GM21526 (cell line): ENCODE results near the gene INSYN2B.
A peak's percentile ranks its signal among the peaks of the same experiment; 100 is the strongest.
"Not testable (repeated sequence)": the region's sequence is repeated elsewhere in the genome, so short reads cannot be mapped to it uniquely, and the experiment has no call there.

Experiments
- ATAC-seq: cut with Tn5 transposase; IDR thresholded peaks from one replicate; pipeline ENCODE4 v1.9.1; 2021; ENCODE audit warnings: moderate library complexity; ENCODE audit not compliant: unreplicated experiment, low FRiP score

INSYN2B gene

GRCh38 chr5:169974121-169974770 is 6.0 kb downstream of the INSYN2B start:
- no peak for ATAC-seq

DNA sequence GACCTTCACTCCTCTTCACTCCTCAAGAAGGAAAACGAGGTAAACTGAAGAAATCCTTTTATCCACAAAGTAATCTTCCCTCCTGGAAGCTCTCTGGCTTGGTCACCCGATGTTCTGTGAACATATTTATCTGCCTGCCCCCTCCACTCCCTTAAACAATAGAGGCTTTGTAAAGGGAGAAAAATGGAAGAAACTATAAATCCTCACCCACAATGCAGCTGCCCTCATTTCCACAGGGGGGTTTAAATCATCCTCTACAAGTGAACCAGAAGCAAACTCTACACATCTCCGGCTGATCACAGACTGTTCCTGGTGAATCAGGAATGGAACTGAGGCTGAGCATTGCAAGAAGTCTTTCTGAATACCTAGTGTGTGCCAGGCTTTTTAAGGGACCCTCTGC is 7.2 kb downstream of the INSYN2B start:
- ATAC-seq = no peak

- ATAC-seq = no peak
Observed at GRCh38 chr5:169971780-169972179, 8.5 kb downstream of the INSYN2B start.

DNA sequence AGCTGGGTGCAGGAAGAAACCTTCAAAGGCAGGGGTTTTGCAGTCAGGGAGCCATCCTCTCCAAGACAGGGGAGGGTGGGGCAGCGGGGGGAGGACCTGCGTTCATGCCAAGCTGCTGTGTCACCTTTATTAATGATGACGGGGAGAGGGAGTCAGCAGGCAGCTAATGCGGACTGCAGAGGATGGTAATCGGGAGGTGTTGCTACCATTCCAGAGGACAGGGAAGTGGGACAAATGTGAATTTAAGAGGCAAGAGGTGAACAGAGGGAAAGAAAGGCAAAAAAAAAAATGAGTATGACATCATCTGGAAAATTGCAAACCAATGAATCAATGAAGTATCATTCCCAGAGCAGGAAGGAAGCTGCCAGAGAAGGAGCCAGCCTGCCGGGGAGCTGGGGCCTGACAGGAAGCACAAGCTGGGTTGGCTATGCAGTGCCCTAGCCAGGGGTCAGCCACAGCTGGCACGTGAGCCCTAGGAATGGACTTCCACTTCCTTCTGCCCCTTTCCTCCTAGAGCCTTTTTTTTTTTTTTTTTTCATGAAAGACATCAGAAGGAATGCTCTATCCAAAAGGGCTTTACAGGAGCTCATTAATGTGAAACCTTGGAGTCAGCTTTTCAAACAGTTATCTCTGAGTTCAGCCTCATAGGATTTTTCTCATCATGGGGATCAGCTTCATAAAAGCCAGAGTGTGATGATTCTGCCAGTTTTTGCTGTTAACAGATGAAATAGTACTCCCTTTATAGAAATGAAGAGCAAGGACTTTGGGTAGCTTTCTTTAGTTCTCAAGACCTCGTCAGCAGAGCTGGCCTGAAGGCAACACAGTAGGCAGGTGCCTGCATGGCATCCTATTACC is 9.2 kb downstream of the INSYN2B start:
- no peak for ATAC-seq

DNA sequence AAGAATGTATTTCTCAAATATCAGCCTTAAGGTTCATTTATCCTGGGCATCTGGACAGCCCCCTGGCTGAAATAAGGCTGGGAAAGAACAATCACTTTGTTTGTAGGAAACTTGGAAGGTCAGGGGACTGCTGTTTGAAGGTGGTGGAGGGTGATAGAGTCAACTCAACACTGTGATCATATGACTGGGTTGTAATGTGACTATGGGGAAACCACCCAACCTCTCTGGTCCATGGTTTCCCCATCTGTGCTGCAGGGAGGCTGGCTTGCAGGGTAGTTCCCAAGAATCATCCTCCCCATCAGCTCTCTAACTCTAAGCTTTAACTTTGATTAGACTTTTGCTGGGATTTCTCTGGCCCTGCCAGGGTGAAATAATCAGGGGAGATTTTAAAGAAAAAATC is 10.0 kb downstream of the INSYN2B start:
- no peak for ATAC-seq

GRCh38 chr5:169964246-169964645 is 16.0 kb downstream of the INSYN2B start:
- no peak for ATAC-seq

DNA sequence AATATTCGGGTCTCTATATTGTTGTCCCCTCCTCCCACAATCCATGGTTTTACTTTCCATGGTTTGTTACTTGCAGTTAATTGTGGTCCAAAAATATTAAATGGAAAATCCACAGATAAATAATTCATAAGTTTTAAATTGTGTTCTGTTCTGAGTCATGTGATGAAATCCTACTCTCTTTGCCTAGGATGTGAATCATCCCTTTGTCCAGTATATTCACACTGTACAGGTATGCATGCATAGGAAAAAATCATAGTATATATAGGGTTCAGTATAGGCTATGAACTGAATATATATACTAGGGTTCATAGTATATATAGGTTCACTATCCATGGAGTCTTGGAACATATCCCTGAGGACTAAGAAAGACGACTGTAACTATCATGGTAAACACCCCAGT is 19.6 kb downstream of the INSYN2B start:
- no peak for ATAC-seq

GRCh38 chr5:169958278-169958677 is 22.0 kb downstream of the INSYN2B start:
- ATAC-seq = no peak

DNA sequence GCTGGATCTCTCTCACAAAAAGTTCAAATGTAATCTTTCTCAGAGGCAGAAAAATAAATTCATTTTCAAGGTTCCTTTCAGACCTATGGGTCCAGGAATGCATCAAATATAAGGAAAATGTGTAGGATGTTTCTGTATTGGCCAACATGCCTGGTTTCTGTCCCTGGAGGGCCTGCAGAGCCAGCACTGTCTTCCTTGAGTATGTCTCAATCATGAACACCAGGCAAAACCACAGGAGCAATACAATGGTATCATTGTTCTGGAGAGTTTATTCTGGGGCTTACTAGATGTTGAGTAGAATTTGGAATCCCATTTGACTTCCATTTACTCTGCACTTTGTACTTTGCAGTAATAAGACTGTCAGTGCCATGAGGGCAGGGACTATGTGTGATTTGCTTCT is 23.5 kb downstream of the INSYN2B start:
- no peak for ATAC-seq

- no peak for ATAC-seq
Observed at GRCh38 chr5:169956126-169956525, 24.2 kb downstream of the INSYN2B start.

DNA sequence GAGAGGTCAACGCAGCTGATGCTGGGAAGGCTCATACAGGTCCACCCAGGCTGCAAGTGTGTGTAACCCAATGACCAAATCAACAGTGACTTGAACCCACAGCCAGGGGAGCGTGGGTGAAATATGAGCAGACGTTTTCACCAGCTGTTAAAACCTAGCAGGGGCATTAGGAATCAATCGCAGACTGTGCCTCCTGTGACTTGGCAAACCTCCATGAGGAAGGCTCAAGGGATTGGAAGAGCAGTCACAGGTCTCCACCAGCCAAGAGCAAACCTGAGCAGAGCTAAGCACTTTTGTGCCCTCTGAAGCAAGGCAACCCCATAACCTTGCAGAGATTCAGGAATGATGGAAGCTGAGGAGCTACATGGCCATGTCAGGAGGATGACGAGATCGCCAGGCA is 25.5 kb downstream of the INSYN2B start:
- no peak for ATAC-seq

GRCh38 chr5:169953196-169953595 is 27.1 kb downstream of the INSYN2B start:
- not testable (repeated sequence) for ATAC-seq

GRCh38 chr5:169950333-169950732 is 30.0 kb downstream of the INSYN2B start:
- ATAC-seq = peak; percentile 50

DNA sequence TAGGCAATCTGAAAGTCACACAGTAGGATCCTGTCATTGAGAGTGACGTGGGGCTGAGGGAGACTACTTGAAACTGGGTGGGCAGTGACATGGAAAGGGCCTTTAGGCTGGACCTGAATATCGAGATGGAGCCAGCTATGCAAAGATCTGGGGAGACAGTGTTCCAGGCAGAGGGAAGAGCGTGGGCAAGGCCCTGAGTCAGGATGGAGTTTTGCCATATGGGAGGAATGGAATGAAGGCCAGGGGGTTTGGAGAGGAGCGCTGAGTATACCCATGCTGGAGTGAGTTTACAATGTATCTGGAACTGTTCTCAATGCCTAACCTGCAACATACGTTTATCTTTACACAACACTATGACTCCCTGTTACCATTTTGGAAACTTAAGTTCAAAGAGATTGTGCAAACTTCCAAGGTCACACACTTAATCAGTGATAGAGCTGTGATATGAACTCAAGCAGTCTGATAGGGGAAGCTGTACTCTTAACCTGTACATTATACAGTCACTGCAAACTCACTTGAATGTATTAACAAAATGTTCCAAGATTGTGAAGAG is 33.5 kb downstream of the INSYN2B start:
- no peak for ATAC-seq

DNA sequence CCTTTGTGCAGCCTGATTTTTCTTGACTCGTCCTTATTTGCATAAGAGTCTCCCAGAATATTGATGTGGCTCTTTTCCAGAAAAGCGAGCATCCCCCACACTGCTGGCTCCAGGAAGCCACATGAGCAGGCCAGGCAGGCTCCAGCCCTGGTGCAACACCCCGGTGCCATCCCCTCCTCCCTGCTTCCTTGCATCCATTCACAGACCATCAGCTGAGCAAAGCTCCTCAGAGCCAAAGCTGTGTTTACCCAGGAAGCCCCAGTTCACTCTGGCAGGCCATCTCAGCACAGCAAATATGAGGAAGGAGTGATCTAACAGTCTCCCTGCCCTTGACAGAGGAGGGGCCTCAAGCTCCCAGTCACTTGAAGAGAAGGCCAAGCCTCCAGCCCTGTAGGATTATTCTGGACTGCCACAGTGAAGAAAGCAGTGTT is 34.4 kb downstream of the INSYN2B start:
- no peak for ATAC-seq

- ATAC-seq = no peak
Observed at GRCh38 chr5:169944922-169945680, 35.2 kb downstream of the INSYN2B start.

GRCh38 chr5:169944115-169944514 is 36.2 kb downstream of the INSYN2B start:
- no peak for ATAC-seq

DNA sequence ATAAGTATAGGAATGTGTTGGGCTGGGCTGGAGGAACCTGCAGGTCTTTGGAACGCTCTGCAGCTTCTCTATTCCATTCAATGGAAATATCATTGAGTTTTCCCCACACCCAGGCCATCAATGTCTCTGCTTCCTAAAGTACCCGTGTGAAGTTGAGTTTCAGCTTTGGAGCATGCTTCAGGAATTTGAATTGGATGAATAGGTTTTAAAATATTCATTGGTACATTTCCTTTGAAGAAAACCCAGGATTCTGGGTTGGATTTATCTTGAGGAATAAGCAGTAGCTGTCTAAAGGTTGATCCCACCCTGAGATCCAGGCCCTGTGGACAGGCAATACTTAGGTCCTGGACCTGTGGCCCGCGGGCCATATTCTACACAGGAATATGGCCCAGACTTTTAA is 37.3 kb downstream of the INSYN2B start:
- no peak for ATAC-seq

DNA sequence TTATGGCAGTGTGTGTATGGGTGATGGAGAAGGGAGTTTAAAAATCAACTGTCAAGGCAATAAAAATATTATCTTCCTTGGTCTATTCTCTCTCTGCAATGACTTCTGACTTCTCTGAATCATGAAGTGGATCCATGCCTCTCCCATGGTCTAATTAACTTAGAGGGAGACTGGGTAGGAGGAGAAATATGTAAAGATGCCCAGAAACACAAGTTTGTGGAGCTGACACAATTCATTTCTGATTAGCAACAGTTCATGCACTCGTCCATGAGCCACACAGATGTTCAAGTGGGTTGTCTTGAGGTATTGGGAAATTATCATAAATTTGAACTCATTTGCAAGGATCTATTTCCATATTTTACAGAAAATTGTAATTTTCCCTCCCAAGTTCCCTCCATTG is 38.1 kb downstream of the INSYN2B start:
- no peak for ATAC-seq

GRCh38 chr5:169941542-169941941 is 38.8 kb downstream of the INSYN2B start:
- ATAC-seq = no peak

- ATAC-seq = no peak
Observed at GRCh38 chr5:169939731-169940130, 40.6 kb downstream of the INSYN2B start.
